ENCODE measurements around the gene FGGY.
"Not testable (repeated sequence)": the region's sequence is repeated elsewhere in the genome, so short reads cannot be mapped to it uniquely, and the experiment has no call there.

Gene FGGY

DNA sequence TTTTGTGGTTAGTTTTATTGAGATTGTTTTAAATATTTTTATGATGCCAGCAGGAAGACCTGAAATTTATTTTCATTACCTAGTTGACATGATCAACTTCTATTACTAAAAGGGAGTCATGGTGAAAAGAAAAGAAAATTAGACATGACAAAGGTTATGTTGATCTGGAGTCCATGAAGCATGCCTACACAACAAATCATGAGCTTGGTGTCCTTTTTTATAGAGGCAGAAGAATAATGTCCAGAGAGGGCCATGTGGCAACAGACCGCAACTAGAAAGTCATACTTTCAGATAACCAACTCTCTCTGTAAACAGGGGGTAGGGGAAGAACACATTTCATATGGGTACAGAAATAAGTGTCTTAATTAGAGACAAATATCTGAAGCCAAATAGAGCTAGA is 342.4 kb downstream of the FGGY start:
- no peak for DNase-seq (ENCODE audit: low read depth)

DNA sequence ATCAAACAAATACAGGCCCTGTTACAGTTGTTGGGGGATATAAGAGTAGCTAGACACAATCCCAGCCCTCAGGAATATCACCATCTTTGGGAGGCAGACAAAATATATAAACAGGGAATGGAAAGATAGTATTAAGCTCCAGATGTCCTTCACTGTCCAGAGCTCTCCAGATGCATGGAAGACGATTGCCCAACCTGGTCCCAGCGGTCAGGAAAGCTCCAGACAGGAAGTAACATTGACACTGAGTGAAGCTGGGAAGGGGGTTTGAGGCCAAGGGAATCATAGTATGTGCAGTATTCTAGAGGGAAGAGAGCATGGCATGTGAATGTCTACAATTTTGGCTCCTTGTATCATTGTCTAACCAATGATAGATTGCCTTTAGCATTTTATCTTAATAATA is 344.0 kb downstream of the FGGY start:
- DNase-seq (ENCODE audit: low read depth): no peak

DNA sequence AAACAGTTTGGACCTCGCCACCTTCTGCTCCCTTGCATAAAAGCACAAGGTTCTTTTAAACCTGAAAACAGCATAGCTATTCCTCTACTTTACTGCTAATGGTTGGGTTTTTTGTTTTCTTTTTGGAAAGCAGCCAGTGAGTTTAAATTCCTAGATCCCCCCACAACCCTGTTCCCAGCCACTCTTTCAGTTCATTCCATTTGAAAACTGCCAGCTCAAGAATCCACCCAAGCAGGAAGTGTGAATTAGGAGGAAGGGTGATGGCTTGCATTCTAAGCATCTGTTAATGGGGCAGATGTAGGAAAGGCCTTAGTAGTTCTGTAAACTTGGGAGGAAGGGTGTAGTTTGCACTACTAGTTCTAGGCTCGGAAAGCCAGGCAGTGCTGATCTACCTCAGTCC is 344.9 kb downstream of the FGGY start:
- no peak for DNase-seq (ENCODE audit: low read depth)

DNA sequence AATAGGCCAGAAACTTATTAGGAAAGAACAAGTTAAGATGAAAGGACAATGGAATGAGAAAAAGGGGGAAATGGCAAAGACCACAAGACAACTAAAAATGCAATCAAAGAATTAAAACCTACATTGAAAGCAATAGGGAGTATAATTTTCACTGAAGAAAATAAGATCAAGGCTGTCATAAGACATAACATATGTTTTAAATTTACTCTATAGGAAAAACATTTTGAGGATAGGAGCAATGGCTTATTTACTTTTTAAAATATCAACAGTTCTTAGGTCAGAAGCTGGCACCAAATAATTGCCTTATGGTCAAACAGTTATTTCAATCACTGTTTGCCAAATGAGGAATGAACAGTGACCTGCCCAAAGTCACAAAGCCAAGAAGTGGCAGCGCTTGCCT is 346.6 kb downstream of the FGGY start:
- DNase-seq (ENCODE audit: low read depth): no peak

DNA sequence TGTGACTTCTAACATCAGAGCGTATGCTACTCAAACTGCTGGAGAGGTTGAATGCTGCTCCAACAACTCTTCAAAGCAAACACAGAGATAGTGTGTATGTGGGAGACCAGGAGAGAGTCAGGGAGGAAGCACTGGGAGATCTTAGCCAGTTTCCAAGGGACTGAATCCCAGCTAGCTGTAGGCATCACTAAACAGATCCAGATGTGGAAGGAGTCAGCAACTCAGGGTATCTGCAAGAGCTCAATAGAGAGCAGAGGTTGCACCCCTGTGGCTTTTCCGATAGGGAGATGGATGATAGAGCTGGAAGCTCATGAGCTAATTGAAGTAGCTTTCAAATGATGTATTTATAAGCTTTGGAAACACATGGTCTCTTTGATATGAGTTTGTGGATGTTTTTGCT is 349.0 kb downstream of the FGGY start:
- DNase-seq (ENCODE audit: low read depth): no peak

DNA sequence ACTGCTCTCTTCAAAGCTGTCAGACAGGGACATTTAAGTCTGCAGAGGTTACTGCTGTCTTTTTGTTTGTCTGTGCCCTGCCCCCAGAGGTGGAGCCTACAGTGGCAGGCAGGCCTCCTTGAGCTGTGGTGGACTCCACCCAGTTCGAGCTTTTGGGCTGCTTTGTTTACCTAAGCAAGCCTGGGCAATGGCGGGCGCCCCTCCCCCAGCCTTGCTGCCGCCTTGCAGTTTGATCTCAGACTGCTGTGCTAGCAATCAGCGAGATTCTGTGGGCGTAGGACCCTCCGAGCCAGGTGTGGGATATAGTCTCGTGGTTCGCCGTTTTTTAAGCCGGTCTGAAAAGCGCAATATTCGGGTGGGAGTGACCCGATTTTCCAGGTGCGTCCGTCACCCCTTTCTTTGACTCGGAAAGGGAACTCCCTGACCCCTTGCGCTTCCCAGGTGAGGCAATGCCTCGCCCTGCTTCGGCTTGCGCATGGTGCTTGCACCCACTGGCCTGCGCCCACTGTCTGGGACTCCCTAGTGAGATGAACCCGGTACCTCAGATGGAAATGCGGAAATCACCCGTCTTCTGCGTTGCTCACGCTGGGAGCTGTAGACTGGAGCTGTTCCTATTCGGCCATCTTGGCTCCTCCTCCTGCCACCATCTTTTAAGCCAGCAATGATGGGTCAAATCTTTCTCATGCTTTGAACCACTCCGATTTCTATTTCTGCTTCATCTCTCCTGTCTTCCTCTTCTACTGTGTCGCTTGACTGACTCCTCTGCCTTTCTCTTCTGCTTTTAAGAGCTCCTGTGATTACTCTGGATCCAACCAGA is 356.5 kb downstream of the FGGY start:
- not testable (repeated sequence) for DNase-seq (ENCODE audit: low read depth)

DNA sequence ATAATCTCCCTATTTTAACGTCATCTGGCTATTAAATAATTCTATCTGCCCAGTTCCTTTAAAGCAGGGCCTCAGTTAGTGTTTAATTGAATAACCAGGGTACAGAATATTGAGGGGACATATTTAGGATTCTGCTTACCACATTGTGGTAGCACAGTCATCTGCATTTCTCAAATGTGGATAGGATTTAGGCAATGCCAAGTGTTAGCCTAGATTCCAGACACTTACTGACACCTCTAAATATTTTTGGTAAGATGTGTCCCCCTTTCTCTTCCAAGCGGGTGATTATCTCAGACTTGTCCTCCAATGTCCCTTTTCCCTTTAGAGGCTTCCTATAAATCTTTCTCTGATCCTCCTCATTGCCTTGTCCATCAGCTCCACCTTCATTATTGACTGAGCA is 357.1 kb downstream of the FGGY start:
- DNase-seq (ENCODE audit: low read depth): no peak

DNA sequence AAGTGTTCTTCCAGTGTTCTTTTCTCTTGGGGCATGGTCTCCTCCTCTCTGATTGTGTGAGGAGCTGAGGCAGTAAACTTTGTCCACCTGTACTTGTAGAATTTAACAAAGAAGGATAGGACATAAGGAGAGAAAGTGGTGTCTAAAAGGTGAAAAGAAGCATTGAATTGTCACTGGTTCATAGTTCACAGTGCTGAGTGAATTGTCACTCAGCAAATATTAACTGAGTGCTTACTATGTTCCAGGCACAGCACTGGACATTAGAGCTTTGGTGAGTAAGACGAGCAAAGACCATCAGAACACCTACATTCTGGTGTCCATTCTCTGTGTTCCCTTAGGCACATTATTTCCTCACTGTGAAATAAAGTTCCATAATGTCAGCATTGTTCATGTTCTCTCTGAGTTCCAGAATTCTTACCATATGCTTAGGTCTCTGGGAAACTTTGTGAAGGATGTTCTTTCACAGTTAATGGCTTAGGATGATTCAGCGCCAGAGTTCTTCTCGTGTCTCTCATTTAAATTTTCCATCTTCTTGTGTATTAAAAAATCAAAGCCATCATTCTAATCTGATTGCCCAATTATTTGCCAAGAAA is 361.1 kb downstream of the FGGY start:
- no peak for DNase-seq (ENCODE audit: low read depth)

DNA sequence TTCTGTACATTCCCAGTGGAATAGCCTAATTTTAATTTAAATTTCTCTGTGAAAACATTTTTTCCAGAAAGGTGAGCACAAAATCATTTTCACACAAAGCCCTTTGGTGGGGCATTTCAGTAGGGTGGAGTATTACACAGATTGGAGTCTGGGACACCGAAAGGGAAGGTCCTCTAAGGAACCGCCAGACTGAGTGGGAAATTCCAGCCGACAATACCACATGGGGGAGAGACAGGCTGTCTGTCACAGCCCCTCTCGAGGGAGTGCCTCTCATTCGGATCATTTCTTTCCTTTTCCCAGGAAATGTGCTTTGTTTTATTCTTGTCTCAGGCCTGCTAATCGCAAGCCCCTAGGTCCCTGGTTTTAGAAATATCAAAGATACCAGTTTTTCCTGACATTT is 367.3 kb downstream of the FGGY start:
- DNase-seq (ENCODE audit: low read depth): no peak

DNA sequence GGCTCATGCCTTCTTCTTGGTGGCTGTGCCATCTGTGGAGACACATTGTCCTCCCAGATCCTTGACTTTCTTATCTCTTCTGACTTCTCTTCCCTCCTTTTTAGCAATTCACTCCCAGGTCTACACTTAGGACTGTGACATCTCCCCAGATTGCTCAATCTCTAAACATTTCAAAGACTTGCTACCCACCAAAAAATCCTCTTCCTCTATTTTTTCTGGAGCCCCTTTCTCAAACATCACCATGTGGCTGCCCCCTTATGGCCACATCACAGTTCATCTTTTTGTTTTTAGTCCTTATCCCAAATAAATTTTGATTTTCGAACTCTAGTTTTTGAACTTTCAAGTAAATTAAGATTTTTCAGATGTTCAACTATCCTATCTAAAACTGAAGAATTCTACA is 369.2 kb downstream of the FGGY start:
- no peak for DNase-seq (ENCODE audit: low read depth)

DNA sequence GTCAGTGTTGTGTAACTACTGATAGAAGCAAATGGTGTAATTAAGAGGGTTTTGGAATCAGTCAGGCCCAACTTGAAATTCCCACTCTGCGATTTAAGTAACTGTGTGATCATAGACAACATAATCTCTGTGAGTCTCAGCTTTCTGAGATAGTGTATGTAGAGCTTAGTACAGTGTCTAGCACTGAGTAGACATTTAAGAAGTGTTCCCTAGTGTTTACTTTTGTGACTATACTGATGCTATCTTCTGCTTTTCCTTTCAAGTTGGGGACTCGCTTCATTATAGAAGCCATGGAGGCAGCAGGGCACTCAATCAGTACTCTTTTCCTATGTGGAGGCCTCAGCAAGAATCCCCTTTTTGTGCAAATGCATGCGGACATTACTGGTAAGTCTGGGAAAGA is 370.1 kb downstream of the FGGY start:
- DNase-seq (ENCODE audit: low read depth): no peak

DNA sequence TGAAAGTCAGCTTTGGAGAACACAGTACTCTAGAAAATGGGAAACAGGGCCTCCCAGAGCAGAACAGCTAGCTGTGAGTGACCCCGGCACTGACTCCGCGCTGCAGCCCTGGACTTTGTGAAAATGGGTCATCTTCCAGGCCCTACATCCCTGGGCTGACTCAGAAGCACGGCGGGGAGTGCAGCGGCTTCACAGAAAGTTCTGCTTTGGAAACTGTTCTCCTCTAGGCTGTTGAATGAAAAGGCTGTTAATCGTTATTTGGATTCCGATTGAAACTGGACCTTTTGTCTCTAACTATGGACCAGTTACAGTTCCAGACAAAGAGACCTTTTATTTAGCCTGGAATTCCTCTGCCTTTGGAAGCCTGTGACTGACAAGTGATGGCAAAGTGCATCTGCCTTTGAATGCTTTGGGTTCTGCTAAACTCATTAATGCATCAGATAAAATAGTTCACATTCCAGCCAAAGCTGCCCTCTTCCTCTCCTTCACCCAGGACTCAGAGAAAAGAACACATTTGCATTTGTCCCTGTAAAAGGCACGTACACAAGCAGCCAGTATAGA is 372.9 kb downstream of the FGGY start:
- DNase-seq (ENCODE audit: low read depth): no peak

DNA sequence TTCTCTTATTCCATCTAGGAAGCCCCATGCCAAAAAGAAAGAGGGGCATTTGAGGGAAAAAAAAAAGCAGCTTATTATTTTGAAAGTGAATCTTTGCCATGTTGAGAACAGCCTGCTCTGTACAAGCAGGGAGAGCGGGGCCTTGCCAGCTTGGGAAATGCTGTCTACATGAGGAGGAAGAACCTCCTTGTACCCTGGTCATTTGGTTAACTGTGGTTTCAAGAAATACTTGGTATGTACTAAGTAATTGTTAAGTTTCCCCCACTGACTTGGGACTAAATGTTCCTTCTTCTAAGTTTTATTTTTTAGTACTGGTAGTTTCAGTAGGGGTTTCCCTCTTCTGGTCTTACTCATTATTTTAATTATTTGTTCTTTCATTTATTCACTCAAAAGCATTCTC is 373.8 kb downstream of the FGGY start:
- no peak for DNase-seq (ENCODE audit: low read depth)

DNA sequence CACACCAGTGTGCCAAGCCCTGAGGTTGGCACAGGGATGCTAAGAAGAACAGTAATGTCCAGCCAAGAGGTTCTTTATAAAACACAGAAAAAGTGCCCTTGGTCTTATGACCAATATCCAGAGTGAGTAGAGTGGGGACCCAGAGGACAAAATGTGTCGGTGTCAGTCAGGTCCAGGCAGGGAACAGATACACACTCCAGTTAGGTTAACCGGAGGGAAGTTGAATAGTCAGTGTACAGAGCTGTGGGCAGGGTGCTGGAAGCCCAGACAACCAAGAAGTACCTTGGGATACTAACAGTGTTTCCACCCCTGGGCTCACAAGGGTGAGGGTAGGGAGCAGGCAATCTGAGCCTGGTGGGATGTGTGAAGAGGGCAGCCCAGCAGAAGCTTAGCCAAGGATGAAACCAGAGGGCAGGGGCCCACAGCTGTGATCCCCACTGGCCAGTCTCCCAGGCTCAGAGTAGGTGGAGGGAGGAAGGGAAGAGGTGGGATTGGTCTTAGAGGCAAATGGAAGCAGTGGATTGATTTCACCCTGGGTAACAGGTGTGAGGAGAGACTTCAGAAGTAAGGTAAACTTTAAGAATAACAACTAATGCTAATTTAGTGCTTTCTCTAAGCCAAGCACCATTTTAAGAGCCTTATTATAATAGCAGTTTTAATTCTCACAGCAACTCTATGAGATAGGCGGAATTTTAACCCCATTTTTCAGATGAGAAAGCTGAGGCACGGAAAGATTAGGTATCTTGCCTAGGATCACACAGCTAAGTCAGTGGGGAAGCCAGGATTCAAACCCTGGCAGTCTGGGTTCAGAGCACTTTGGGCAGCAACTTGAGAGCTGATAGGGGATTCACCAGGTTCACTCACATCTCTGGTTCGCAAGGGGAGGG is 374.4 kb downstream of the FGGY start:
- no peak for DNase-seq (ENCODE audit: low read depth)

DNA sequence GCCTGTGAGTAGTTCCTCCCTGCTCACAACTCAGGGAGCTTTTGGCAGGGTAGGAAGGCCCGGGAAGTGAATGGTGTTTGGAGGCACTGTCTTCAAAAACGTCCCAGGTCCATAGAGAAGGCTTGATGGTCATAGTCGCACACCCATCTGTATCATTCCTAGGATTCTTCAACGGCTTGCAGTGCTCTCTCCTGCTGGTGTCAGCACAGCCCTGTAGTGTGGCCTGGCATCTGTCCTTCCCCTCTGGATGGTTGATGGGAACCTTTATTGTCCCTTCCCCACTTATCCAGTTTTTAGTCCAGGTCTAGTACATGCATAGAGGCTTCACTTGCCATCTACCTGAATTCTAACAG is 375.0 kb downstream of the FGGY start:
- DNase-seq (ENCODE audit: low read depth): no peak

DNA sequence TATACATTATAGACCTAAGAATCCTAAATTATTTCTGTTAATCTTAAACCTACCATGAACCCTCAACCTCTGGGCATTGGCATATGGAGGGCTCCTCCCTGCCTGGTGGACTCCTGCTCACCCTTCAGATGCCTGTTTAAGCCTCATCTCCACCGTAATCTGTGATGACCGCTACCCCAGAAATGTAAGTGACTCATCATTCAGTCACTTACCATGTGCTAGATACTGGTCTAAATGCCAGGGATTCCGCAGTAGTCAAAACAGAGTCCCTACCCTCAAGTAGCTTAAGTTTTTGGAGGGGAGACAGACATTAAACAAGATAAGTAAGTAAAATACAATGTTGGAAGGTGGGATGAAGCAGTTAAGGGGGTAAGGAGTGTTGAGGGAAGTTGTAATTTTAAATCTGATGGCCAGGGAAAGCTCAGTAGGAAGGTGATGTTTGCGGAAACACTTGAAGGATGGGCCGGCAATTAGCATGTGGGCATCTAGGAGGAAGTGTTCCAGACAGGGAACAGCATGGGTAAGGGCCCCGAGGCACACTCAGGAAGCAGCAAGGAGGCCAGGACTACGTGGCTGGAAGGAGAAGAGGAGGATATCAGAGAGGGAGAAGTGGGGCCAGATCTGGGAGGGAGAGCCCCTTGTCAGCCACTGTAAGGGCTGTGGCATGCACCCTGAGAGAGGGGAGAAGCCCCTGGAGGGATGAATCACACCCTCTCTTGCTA is 376.1 kb downstream of the FGGY start:
- no peak for DNase-seq (ENCODE audit: low read depth)

DNA sequence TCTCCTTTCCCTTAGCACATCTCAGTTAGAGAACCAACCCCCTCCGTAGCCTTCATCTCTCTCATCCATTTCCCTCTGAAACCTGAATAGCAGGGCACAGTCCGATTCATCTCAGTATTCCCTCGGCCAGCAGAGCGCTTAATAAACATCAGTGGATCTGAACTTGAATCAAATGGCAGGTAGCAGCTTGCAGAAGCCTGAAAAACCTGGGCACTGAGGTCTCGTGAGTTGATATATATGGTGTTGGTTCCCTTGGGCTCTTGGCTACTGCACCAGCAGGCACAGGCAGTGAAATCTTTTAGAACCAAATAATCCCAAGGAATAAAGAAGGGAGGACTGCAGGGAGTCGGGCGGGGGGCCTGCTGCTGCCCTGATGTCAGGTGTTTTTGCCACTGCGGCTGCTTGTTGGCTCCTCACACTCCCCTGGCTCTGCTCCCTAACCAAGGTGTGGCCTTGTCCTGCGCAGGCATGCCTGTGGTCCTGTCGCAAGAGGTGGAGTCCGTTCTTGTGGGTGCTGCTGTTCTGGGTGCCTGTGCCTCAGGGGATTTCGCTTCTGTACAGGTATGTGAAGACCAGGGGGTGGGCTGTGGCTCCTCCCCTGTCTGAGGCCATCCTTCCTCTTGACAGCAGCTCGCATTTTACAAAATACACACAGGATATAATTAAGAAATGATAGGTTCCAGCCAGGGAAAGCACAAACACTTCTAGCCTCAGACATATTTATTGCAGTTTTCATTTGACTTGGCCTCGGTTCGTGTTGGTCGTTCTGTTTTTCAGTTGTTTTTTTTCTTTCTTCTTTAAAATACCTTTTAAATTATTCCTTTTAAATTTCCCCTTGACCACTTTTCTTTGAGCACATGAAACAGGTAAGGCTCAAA is 376.9 kb downstream of the FGGY start:
- DNase-seq (ENCODE audit: low read depth): no peak

DNA sequence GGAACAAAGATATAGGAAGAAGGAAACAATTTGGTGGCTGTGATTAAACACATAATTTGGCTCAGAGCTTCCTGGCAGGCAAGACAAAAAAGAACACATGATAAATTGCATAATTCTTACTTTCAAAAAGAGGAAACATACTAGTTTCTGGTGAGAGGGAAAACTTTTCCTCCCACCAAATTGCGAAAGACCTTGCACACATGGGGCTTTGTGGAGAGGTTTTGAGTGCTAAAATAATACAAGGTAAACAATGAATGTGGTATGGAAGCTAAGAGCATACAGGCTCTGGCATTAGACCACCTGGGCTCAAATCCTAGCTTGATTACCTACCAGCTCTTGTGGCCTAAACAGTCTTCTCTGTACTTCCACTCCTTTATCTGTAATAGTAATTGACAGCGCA is 377.7 kb downstream of the FGGY start:
- no peak for DNase-seq (ENCODE audit: low read depth)

DNA sequence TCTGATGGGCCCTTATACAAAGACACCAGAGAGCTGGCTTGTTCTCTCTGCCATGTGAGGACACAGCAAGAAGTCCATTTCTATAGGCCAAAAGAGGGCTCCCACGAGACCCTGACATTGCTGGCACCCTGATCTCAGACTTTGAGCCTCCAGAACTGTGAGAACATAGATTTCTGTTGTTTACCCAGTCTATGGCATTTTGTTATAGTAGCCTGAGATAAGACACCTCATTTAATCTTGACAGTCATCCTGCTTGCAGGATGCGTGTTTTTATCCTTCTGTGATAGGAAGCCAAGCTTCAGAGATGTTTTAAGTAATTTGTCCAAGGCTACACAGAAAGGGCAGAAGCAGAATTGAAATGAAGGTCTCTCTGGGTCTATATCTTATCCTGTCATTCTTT is 379.0 kb downstream of the FGGY start:
- no peak for DNase-seq (ENCODE audit: low read depth)

DNA sequence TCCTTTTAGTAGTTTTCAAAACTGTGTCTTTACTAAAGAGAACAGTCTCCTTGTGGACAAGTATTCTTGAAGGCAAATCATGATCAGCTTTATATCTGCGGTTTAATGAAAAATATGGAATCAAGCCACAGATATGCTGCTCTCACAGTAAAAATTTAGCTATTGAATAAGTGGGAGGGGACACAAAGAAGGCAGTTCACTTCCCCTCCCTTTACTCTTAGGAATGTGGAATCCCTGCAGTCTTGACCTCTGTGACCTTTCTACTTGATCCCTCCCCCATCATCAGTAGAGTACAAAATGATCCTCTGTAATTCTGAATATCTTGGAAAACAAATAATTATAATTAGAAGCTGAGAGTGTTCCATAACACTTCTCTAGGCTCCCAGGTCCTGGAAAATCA is 381.1 kb downstream of the FGGY start:
- no peak for DNase-seq (ENCODE audit: low read depth)
